Parathyroid adenoma (tissue), 2 donors: Measurements from ENCODE around the gene FGF7.

Source experiments
- H2AFZ ChIP-seq: fragments of 300-600 bp; sonication (generic); one replicate; pipeline ENCODE4 v1.7.0; 2017; ENCODE audit warnings: antibody characterized with exemption, mild to moderate bottlenecking
- H3K27ac ChIP-seq: fragments of 300-600 bp; sonication (generic); one replicate; pipeline ENCODE4 v1.7.0; 2017
- H3K27me3 ChIP-seq: fragments of 300-600 bp; sonication (generic); one replicate; pipeline ENCODE4 v1.7.0; 2017; ENCODE audit warnings: low read length; ENCODE audit not compliant: control insufficient read depth, insufficient read depth
- H3K36me3 ChIP-seq: fragments of 300-600 bp; sonication (generic); one replicate; pipeline ENCODE4 v1.7.0; 2017; ENCODE audit warnings: low read length; ENCODE audit not compliant: control insufficient read depth, insufficient read depth
- H3K4me1 ChIP-seq: fragments of 300-600 bp; sonication (generic); one replicate; pipeline ENCODE4 v1.7.0; 2017; ENCODE audit warnings: control low read depth
- H3K4me2 ChIP-seq: fragments of 300-600 bp; sonication (generic); one replicate; pipeline ENCODE4 v1.7.0; 2017; ENCODE audit warnings: low read length
- H3K4me3 ChIP-seq: fragments of 300-600 bp; sonication (generic); one replicate; pipeline ENCODE4 v1.7.0; 2017; ENCODE audit warnings: low read depth, low read length
- H3K79me2 ChIP-seq: fragments of 300-600 bp; sonication (generic); one replicate; pipeline ENCODE4 v1.7.0; 2017; ENCODE audit warnings: control low read depth
- H3K9ac ChIP-seq: fragments of 300-600 bp; sonication (generic); one replicate; pipeline ENCODE4 v1.7.0; 2017; ENCODE audit warnings: mild to moderate bottlenecking
- H3K9me3 ChIP-seq: fragments of 300-600 bp; sonication (generic); one replicate; pipeline ENCODE4 v1.7.0; 2017; ENCODE audit warnings: low read length; ENCODE audit not compliant: control insufficient read depth
- CTCF ChIP-seq: fragments of 300-600 bp; sonication (generic); IDR thresholded peaks from one replicate; pipeline ENCODE4 v1.7.0; 2017; ENCODE audit warnings: antibody characterized with exemption, mild to moderate bottlenecking
- donor health status: primary hyperparathyroidism.

The FGF7 gene

GRCh38 chr15:49424954-49425353 lies 1.9 kb downstream of the FGF7 start:
- no peaks in the 10 kb centered on the region for H3K79me2 ChIP-seq
- H3K9me3 ChIP-seq, result no peaks in the 10 kb centered on the region
- no peak for TF ChIP-seq CTCF
- H3K9ac ChIP-seq, result no peak overlapping the region
- H3K36me3 ChIP-seq, result no peaks in the 10 kb centered on the region
- no peaks in the 10 kb centered on the region for H3K4me1 ChIP-seq
- H2AFZ ChIP-seq, result no peak overlapping the region
- H3K4me2 ChIP-seq, result no peak overlapping the region
- H3K27ac ChIP-seq, result no peak overlapping the region
- H3K4me3 ChIP-seq, result no peak overlapping the region
- H3K27me3 ChIP-seq, result no peaks in the 10 kb centered on the region

- TF ChIP-seq CTCF, result no peak
- Histone ChIP-seq H3K9ac (no peak overlapping the region), H3K79me2 (no peaks in the 10 kb centered on the region), H3K4me2 (no peak overlapping the region), H3K4me3 (no peak overlapping the region), H3K9me3 (no peaks in the 10 kb centered on the region), H3K4me1 (no peaks in the 10 kb centered on the region), H3K36me3 (no peaks in the 10 kb centered on the region), H3K27me3 (no peaks in the 10 kb centered on the region), H2AFZ (no peak overlapping the region), H3K27ac (no peak overlapping the region)
These were observed 4.3 kb downstream of the FGF7 start for GRCh38 chr15:49427372-49427771.

GRCh38 chr15:49428409-49429095 lies 5.5 kb downstream of the FGF7 start:
- Histone ChIP-seq H3K79me2 (no peaks in the 10 kb centered on the region), H3K4me3 (no peak overlapping the region), H3K27ac (no peak overlapping the region), H3K4me1 (no peaks in the 10 kb centered on the region), H3K36me3 (no peaks in the 10 kb centered on the region), H3K9ac (no peak overlapping the region), H2AFZ (no peak overlapping the region), H3K4me2 (no peak overlapping the region), H3K9me3 (no peaks in the 10 kb centered on the region), H3K27me3 (no peaks in the 10 kb centered on the region)
- TF ChIP-seq CTCF, result no peak

GRCh38 chr15:49430046-49430445 lies 7.0 kb downstream of the FGF7 start:
- no peak overlapping the region for H3K4me3 ChIP-seq
- no peak overlapping the region for H3K9ac ChIP-seq
- H3K27ac ChIP-seq, result no peak overlapping the region
- H3K4me2 ChIP-seq, result no peak overlapping the region
- no peaks in the 10 kb centered on the region for H3K36me3 ChIP-seq
- no peaks in the 10 kb centered on the region for H3K9me3 ChIP-seq
- H3K79me2 ChIP-seq, result no peaks in the 10 kb centered on the region
- H2AFZ ChIP-seq, result no peak overlapping the region
- no peaks in the 10 kb centered on the region for H3K27me3 ChIP-seq
- TF ChIP-seq CTCF, result no peak
- H3K4me1 ChIP-seq, result no peaks in the 10 kb centered on the region

- Histone ChIP-seq H3K27ac (no peak overlapping the region), H3K4me1 (no peaks in the 10 kb centered on the region), H3K36me3 (no peaks in the 10 kb centered on the region), H3K27me3 (no peaks in the 10 kb centered on the region), H3K4me3 (no peak overlapping the region), H3K9me3 (no peaks in the 10 kb centered on the region), H3K4me2 (no peak overlapping the region), H3K79me2 (no peaks in the 10 kb centered on the region), H2AFZ (no peak overlapping the region), H3K9ac (no peak overlapping the region)
- no peak for TF ChIP-seq CTCF
These were observed 12.1 kb downstream of the FGF7 start for GRCh38 chr15:49435174-49435573.
